Sigmoid colon (tissue), 7 donors: ENCODE measurements around the gene OGFOD1. TPM values are rescaled to one million over a fixed set of nuclear protein-coding genes. Genes with fewer than 3 reads are reported as not detected.

Source experiments
- DNase-seq: peaks from one replicate; pipeline ENCODE4 v3.0.0-alpha.2; 2019
- H3K27ac ChIP-seq, 4 donors: fragments of 200-600 bp; sonication (generic); one replicate each; pipeline ENCODE4 v1.5.1; 2016 to 2019; ENCODE audit warnings: mild to moderate bottlenecking in 1 of 4
- H3K27me3 ChIP-seq, 3 donors: fragments of 200-600 bp; sonication (generic); one replicate each; pipeline ENCODE4 v1.5.1; 2019; ENCODE audit warnings: mild to moderate bottlenecking in 1 of 3
- H3K36me3 ChIP-seq, 4 donors: fragments of 200-600 bp; sonication (generic); one replicate each; pipeline ENCODE4 v1.5.1; 2016 to 2019
- H3K4me1 ChIP-seq, 4 donors: fragments of 200-600 bp; sonication (generic); one replicate each; pipeline ENCODE4 v1.5.1; 2017 to 2019
- H3K4me3 ChIP-seq, 4 donors: fragments of 200-600 bp; sonication (generic); one replicate each; pipeline ENCODE4 v1.5.1; 2017 to 2019; ENCODE audit warnings: mild to moderate bottlenecking in 2 of 4, moderate library complexity in 1 of 4
- H3K9me3 ChIP-seq, 4 donors: fragments of 200-600 bp in 3 of 4; sonication (generic) in 3 of 4; one replicate each; pipeline versions ENCODE4 v1.5.1 to v1.6.1; 2013 to 2019
- EP300 ChIP-seq, 4 donors: sonication (generic); formaldehyde crosslinking; IDR thresholded peaks; one replicate each; pipeline ENCODE4 v1.6.1; 2017; ENCODE audit warnings: antibody characterized with exemption in 4 of 4
- POLR2A ChIP-seq, 2 donors: fragments of 450-650 bp; IDR thresholded peaks; one replicate each; pipeline ENCODE4 v1.6.1; 2016; ENCODE audit warnings: antibody characterized with exemption in 2 of 2, mild to moderate bottlenecking in 2 of 2, moderate library complexity in 2 of 2
- POLR2AphosphoS5 ChIP-seq, 4 donors: sonication (generic); formaldehyde crosslinking; IDR thresholded peaks; one replicate each; pipeline ENCODE4 v1.6.1; 2017; ENCODE audit warnings: antibody characterized with exemption in 4 of 4
- WGBS, 2 donors: extraction: QIAGEN DNeasy Blood & Tissue Kit; methylation state at CpG; one replicate each; pipeline ENCODE4 v1.1.7; 2013; 5-methylcytosine and 5-hydroxymethylcytosine counted together
- intact Hi-C: fragments of 100-400 bp; cut with DNase I; formaldehyde crosslinking; loops from one replicate; pipeline ENCODE4 v1.15.1; 2023
- polyA plus RNA-seq, 3 donors: library from polyadenylated mRNA; stranded (reverse); fragments of 200-250 nt; gene quantifications; one replicate each; pipeline ENCODE4 v1.2.3, GENCODE V29; 2013
- total RNA-seq, 4 donors: library from RNA; depleted of rRNA; stranded (reverse); fragments of >200 nt; gene quantifications; one replicate each; pipeline ENCODE4 v1.1.0, GENCODE V29; 2016
- TF ChIP-seq, protein P1 (sequence below), 4 experiments: fragments of 450-650 bp in 3 of 4; fragments of 200-600 bp in 1 of 4; IDR thresholded peaks; one replicate each; pipeline ENCODE4 v1.5.1; 2016 to 2019; ENCODE audit warnings: antibody characterized with exemption in 4 of 4, mild to moderate bottlenecking in 3 of 4, moderate library complexity in 2 of 4
- donor health status: healthy with polysubstance abuse.
- donor health status: Bipolar disorder and iron deficiency.
- donor health status: healthy.

OGFOD1 gene
- total and polyA plus RNA-seq, 7 donors, result 6.6 to 34.1 (median 15.8) TPM

DNA sequence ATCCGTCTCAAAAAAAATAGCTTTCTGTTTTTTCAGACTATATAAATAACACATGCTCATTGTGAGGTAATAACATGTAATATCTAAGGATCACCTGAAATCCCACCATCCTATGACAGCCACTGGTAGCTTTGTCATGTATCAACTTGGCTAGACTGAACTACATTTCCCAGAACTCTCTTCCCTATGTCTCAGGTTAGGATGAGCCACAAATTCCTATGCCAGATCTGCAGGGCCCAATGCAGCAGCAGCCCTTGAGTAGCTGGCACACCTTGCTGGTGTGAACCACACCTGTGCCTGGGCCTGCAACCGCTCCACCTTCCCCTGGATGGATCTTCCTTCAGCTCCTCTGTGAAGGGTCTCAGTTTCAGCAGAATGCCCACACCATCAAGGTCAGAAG lies 28.1 kb downstream of the OGFOD1 start:
- intact Hi-C loops, result no loop called here
- H3K9me3 ChIP-seq, result no peaks in the 10 kb centered on the region
- no peak for TF ChIP-seq EP300 (IDR thresholded peaks at IDR 0.05)
- TF ChIP-seq POLR2A (IDR thresholded peaks at IDR 0.05), result no peak
- TF ChIP-seq, protein P1, sequence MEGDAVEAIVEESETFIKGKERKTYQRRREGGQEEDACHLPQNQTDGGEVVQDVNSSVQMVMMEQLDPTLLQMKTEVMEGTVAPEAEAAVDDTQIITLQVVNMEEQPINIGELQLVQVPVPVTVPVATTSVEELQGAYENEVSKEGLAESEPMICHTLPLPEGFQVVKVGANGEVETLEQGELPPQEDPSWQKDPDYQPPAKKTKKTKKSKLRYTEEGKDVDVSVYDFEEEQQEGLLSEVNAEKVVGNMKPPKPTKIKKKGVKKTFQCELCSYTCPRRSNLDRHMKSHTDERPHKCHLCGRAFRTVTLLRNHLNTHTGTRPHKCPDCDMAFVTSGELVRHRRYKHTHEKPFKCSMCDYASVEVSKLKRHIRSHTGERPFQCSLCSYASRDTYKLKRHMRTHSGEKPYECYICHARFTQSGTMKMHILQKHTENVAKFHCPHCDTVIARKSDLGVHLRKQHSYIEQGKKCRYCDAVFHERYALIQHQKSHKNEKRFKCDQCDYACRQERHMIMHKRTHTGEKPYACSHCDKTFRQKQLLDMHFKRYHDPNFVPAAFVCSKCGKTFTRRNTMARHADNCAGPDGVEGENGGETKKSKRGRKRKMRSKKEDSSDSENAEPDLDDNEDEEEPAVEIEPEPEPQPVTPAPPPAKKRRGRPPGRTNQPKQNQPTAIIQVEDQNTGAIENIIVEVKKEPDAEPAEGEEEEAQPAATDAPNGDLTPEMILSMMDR (IDR thresholded peaks at IDR 0.05), result no peak
- TF ChIP-seq POLR2AphosphoS5 (IDR thresholded peaks at IDR 0.05), result no peak
- WGBS, 2 donors, result 95 to 97% methylated on average over 2 of the region's 2 CpGs
- no peak overlapping the region for H3K4me3 ChIP-seq
- H3K4me1 ChIP-seq, result no peaks in the 10 kb centered on the region
- no peak for DNase-seq
- H3K36me3 ChIP-seq, result peaks cover 17 to 100% (median 25%) of the 10 kb centered on the region in 4 donors
- no peak overlapping the region for H3K27ac ChIP-seq
- H3K27me3 ChIP-seq, result no peaks in the 10 kb centered on the region

DNA sequence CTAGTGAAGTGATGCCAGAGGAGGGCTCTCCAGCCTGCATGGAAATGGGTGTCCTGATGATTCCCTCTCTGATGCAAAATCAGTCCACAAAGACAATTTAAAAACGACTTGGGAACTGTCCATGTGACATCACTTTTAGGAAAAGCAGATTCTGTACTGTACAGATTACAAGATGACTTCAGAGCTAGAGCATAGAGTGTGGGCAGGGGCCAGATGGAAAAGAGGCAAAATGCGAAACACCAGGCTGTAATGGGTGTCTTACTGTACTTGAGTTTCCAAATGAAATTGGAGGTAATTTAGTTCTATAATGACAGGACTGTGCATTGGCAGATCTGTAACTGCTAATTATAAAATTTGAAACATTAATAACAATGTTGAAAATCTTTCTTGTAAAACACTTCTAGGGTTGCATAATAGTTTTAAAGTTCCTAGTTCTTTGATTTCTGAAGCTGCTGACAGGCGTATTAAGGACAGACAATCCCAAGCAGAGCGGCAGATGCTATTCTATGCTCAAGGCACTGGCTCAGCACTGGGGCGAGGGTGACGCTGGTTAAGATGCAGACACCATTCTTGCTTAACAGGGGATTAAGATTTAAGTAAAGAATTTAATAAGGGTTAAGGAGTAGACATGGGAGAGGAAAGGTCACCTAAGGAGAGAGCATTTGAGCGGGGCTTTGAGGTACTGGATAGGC lies 29.6 kb downstream of the OGFOD1 start:
- Histone ChIP-seq H3K4me1 (no peaks in the 10 kb centered on the region), H3K27ac (no peak overlapping the region), H3K36me3 (peaks cover 10 to 100% (median 16%) of the 10 kb centered on the region in 4 donors), H3K9me3 (no peaks in the 10 kb centered on the region), H3K4me3 (no peak overlapping the region), H3K27me3 (no peaks in the 10 kb centered on the region)
- DNase-seq, result no peak
- no peak for TF ChIP-seq POLR2A (IDR thresholded peaks at IDR 0.05)
- no peak for TF ChIP-seq POLR2AphosphoS5 (IDR thresholded peaks at IDR 0.05)
- no peak for TF ChIP-seq EP300 (IDR thresholded peaks at IDR 0.05)
- TF ChIP-seq, protein P1 (IDR thresholded peaks at IDR 0.05), result no peak
- intact Hi-C loops, result no loop called here
- 88 to 89% methylated on average over 7 of the region's 7 CpGs for WGBS, 2 donors

DNA sequence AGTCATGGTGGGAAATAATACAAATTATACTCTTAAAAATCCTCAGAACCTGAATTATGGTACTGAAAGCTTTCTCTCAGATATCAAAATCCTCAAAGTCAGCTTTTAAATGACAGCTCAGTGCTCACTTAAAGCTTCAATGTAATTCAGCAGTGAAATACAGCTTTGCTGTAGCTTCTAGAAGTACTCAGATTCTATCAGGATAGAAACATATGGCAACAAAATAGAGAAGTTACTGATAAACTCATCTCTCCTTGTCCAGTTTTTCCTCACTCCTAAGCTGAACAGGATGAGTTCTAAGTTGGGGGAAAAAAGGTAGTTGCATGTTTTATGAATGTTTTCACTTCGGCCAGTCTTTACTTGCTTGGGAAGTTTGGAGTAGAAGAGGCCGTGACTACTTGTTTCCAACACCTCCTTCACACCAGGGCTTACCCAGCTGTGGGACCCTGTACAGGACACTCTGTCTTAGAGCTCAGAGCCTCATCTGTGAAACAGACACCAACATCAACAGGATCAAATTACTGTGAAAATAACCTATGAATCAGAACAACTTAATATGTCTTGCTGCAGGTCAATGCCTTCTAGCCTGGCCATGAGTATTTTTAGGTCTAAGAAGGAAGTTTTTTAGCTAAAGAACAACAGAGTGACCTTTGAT lies 30.2 kb downstream of the OGFOD1 start:
- Histone ChIP-seq H3K4me3 (no peak overlapping the region), H3K27me3 (no peaks in the 10 kb centered on the region), H3K9me3 (no peaks in the 10 kb centered on the region), H3K4me1 (no peaks in the 10 kb centered on the region), H3K36me3 (peaks cover 6 to 99% (median 12%) of the 10 kb centered on the region in 4 donors), H3K27ac (no peak overlapping the region)
- intact Hi-C loops, result no loop called here
- DNase-seq, result no peak
- TF ChIP-seq POLR2A (IDR thresholded peaks at IDR 0.05) (no peak), EP300 (IDR thresholded peaks at IDR 0.05) (no peak), POLR2AphosphoS5 (IDR thresholded peaks at IDR 0.05) (no peak)
- TF ChIP-seq, protein P1 (IDR thresholded peaks at IDR 0.05), result no peak
- WGBS, 2 donors, result 91 to 97% methylated on average over 2 of the region's 2 CpGs

DNA sequence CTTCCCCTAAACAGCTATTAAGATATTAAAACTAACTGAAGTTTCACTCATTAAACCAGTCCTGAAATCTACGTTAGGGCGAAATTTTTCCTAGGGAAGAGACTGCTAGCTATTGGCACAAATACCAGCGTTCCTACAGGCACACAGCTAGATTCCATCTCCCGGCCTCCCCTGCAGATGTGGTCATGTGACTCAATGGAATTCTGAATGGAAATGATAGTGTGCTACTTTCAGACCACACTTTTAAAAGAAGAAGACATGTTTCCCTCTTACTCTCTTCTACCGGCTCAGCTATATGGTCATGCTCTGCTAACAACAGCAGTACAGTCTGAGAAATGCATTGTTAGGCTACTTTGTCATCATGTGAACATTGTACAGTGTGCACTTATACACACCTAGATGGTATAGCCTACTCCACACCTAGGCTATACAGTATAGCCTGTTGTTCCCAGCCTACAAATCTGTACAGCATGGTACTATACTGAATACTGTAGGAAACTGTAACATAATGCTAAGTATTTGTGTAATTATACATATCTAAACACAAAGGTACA lies 31.4 kb downstream of the OGFOD1 start:
- Histone ChIP-seq H3K27ac (no peak overlapping the region), H3K4me1 (no peaks in the 10 kb centered on the region), H3K4me3 (no peak overlapping the region), H3K9me3 (no peaks in the 10 kb centered on the region), H3K27me3 (no peaks in the 10 kb centered on the region), H3K36me3 (peaks cover 5 to 88% (median 8%) of the 10 kb centered on the region in 4 donors)
- 90 to 92% methylated on average over 5 of the region's 5 CpGs for WGBS, 2 donors
- TF ChIP-seq, protein P1 (IDR thresholded peaks at IDR 0.05), result no peak
- TF ChIP-seq POLR2AphosphoS5 (IDR thresholded peaks at IDR 0.05), result no peak
- TF ChIP-seq EP300 (IDR thresholded peaks at IDR 0.05), result no peak
- no peak for TF ChIP-seq POLR2A (IDR thresholded peaks at IDR 0.05)
- DNase-seq, result no peak
- intact Hi-C loops, result no loop called here
